GM19043 (cell line): Measurements from ENCODE around the gene KCNE4.

Experiments
- ATAC-seq: cut with Tn5 transposase; IDR thresholded peaks from one replicate; pipeline ENCODE4 v1.9.1; 2021; ENCODE audit warnings: low read depth; ENCODE audit not compliant: unreplicated experiment

The KCNE4 gene, protein sequence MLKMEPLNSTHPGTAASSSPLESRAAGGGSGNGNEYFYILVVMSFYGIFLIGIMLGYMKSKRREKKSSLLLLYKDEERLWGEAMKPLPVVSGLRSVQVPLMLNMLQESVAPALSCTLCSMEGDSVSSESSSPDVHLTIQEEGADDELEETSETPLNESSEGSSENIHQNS

DNA sequence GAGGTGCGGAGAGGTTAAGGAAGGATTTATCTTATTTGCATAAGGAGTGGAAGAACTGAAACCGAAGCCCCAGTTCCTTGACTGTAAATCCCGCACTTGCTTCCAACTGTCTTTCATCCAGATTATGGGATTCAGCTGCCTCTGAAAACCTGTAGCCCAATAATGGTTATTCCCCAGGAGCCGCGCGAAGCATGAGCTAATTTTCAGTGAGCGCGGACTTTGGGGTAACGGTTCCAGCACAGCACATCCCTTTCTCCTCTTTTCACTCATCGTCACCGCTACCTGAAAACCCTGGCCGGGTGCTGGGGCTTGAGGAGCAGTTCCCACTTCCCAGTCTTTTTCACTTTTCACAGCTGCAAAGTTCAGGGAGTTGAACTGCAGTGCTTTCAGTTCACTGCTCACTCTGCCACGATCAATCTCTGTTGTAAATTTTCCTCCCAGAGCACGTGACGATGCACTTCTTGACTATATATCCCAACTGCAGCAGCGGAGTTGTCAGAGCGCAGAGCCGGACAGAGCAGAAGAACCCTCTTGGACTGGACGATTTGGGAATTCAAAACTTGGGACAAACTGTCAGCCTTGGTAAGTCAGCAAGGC lies at the start of gene KCNE4:
Gene KCNE4, plus strand, starts transcription at position 498 of the 597 bp plus-strand sequence. CDS start 641 bp downstream, outside the sequence.
- ATAC-seq = no peak

DNA sequence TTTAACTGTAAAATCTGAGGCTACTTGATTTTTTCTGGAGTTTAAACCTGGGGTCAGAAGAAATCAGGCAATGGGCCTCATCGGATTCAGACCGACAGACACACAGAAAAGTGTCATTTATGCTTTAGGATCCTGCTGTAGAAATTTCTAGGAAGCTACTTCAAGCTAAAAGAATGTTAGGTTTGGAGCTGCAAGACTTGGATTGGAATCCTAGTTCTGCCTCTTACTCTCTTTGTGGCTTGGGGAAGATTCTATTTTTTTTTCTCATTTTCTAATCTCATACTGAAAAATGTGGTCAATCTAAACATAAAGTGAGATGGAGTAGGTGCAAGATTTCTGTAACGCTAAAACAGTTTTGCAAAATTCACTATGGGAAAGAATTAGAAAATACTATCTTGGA lies 48.8 kb upstream of the KCNE4 start:
- no peak for ATAC-seq

DNA sequence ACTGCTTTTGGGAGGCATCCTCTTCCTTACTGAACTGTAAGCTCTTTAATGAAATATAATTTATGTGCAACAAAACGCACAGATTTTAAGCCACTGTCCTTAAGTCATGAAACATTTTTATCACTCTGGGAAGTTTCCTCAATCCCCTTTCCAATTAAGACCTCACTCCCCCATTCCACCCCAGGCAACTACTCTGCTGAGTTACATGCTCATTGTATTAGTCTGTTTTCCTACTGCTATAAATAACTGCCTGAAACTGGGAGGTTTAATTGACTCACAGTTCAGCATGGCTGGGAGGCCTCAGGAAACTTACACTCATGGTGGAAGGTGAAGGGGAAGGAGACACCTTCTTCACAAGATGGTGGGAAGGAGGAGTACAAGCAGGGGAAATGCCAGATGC lies 46.5 kb upstream of the KCNE4 start:
- ATAC-seq = no peak

DNA sequence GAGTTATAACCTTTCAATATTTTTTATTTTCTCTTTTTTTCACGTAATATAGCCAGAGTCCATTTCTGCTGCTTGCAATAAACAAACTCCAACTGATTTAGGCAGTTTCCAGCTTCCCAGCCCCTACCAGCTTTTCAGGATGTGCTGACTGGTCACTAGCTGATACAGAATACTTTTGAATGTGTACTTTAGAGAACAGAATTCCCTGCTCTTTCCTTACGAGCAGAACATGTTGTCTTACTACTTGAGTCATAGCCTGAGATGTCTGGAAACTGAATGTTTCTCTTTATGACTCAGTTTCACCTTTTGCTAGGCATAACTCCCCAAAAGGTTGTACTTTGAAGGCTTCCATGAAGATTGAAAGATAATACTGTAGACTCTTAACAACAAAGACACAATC lies 44.5 kb upstream of the KCNE4 start:
- ATAC-seq = no peak

DNA sequence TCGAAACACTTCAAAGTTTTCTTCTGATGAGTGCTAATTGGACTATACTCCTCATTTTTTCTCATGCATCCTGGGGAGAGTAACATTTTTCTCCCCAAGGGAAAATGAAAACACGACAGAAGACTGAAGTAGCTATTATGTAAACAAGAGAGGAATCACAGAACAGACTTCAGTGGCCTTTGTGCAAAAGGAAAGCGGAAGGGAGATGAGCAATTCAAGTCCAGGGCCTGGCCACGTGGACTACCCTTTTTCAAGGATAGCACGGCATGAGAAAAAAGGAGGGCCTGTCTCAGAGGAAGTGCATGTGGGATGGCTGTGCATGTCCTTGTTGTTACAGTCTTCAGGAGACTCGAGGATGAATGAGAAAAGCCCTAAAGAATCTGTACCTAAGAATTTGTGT lies 43.8 kb upstream of the KCNE4 start:
- no peak for ATAC-seq

DNA sequence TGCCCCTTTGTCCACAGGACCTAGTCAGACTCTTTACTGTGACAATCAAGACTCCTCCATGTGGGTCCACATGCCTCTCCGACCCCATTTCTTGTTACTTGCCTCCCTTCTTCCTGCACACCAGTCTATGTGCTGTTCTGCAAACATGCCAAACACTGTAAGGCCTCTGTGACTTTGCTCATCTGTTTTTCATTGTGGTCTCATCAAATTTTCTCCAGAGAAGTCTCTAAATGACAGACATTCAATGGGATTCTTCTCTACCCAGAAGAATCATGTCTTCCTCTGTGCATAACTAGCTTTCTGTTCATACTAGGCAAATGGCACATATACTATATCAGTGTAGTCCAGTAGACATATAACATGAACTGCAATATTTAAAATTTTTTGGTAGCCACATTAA lies 43.0 kb upstream of the KCNE4 start:
- no peak for ATAC-seq

DNA sequence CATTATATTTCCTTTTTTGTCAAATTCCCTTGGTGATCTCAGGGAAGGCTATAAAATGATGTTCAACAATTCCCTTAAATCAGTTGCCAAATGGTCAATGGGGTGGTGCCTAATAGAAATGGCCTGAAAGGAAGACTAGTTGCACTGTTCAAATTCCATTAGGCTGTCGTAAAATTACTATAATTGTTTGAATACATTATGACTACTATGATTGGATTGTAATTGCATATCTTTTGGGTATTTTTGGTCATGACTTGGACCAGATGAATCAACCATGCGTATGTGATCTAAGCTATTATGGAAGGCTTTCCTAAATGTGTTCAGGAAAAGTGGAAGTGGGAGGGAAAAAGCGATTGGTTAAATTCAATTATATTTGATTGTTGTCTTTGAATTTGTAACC lies 41.3 kb upstream of the KCNE4 start:
- ATAC-seq = no peak

DNA sequence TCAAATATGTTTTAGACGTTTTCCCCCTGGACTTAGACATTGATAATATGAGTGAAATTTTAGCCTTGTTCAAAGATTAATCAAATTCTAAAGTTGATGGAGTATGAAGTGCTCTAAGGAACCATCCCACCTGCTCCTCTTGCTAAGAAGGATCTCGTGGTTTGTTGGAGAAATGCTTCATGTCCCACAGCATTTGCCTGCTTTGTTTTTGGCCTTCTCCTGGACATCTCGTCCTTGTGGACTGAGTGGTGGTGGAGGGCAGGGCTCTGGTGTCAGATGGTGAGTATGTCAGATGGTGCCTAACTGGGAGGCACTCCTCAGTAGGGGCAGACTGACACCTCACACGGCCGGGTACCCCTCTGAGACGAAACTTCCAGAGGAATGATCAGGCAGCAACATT lies 39.7 kb upstream of the KCNE4 start:
- ATAC-seq = no peak

DNA sequence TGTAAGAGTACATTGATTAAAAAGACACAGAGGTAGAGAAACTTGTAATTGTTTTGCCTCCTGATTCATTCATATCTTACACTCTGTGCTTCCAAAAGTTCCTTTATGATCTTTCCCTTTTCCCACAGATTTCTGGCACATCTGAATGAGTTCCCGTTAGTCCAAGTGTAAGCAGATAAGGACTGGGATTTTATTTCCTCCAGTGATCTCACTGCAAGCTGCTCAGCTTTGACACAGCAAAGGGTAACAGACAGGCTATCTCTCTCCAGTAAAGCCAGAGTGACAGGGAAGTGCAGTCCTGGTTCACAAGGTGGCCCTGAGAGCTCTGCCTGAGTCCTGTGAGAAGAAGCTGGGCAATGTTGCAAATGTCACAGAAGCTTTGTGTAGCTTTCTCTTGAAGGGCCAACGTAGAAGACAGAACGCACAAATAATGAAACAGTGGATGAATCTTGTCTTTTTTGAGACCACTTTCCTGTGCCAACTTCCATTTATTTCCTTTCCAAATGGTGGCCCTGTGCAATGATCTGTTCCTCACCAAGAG lies 32.5 kb upstream of the KCNE4 start:
- ATAC-seq = no peak

DNA sequence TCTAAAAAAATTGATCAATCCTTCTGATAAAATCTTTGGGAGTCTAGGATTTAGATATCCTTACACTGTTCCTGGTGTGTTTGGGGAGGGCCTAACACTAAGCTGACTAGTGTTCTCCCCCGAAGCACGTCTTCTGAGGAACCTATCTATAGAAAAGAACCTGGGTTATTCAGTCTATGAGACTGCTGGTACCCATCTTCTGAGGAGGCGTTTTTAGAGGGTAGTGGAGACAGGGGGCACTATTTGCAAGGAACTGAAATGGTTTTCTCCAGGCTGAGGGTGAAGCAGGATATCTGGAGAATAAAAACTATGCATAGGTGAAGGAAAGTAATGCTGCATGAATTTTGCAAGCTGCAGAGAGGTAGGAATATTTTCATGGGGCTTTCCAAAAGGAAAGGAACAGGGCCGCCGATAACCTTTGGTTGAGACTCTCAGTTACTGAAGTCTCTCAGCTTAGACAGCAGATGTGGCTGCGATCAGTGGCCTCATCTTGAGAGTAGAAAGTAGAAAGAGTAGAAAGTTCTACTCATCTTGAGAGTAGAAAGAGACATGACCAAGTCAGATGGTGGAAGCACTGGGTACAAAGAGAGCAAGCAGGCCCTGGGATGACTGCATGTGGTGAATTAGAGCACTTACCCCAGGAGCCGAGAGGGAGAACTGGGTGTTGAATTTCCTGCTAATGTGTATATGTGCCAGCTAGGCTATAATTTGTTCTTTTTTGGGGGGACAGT lies 31.8 kb upstream of the KCNE4 start:
- ATAC-seq = no peak

DNA sequence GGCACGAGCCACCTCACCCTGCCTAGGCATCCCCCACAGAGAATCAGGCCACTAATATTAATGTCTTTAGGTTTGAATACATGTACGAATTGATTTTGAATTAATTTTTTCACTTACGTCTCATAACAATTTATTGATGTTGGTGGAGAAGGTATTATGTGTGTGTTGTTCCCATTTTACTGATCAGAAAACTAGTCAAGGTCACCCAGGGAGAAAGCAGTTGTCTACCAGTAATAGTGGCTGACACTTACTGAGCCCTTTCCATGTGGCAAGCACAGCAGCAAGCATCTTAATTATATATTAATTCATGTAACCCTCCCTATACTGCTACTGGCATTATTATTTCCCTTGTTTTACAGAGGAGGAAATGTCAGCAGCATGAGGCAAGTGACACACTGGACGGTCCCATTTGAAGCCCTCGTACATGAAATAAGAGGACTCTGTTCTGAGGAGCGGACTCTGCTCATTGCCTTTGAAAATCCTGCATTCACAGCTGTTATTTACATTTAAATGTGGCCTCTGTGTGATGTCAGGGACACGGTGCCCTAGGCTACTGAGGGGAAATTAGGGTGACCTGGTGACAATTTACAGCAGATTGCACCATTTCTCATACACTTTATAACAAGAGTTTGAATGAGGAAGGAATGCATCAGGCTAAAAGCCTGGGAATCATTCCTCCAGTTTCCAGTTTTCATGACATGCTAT lies 30.9 kb upstream of the KCNE4 start:
- no peak for ATAC-seq

DNA sequence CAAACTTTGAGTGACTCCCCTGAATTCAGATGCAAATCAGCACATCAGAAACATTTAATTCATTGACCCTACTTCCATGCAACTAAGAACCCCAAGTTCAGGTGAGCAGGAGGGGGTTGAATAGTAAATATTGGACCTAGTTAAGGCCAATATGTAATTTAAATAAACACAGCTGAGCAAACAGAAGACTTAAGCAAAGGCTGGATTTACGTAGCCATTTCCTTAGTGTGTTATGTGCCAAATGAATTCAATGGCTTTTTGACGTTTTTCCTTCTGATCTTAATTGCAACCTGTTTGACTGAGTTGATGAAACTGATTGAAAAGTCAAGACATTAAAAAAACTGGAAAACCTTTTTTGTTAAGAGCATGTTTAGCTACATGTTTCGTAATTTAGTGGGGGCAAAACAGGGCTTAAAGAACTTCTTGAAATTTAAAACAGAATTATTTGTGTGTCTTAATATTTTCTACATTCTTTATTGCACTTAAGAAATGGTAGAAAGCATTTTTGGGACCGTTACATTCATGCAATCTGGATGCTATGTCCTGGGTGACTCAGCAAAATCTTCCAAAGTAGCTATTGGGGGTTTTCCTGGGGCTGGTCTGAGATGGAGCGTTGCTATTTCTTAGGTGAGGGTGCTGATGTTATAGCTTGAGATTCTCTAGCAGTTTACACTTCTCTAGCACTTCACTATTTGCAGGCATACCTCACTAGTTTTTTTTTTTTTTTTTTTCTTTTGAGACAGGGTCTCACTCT lies 25.5 kb upstream of the KCNE4 start:
- ATAC-seq = no peak

DNA sequence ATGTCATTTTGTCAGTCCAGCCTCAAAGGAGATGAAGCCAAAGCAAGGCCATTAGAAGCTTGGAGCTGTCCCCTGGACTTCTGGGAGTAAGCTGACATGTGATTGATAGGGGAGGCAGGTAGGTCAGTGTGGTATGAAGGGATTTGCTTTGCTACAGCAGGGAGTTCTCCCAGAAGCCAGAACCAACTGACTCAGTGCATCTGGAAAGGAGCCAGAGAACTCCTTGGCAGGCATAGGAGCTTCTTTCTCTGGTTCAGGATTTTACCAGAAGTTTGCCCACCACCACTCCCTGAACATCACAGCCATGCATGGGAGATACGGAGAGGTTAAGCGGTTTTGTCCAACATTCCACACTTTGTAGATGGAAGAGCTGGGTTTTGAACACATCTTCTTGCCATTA lies 24.5 kb upstream of the KCNE4 start:
- no peak for ATAC-seq

DNA sequence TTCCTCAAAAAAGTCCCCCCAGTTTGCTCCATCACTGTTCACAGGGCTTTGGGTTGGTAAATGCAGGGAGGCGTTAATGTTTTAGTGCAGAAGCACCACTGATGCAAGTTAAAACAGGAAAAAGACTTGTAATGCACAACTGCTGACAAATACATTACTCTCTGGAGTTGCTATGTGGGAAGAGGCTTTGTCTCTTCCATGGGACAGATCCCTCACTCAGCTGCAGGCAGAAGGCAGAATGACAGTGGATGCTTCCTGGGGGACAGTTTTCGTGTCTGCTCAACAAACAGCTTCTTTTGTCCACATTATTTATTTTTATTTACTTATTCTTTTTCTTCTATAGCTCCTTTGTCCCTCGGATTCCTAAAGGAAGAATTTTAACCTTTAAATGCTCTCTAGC lies 22.7 kb upstream of the KCNE4 start:
- ATAC-seq = no peak

DNA sequence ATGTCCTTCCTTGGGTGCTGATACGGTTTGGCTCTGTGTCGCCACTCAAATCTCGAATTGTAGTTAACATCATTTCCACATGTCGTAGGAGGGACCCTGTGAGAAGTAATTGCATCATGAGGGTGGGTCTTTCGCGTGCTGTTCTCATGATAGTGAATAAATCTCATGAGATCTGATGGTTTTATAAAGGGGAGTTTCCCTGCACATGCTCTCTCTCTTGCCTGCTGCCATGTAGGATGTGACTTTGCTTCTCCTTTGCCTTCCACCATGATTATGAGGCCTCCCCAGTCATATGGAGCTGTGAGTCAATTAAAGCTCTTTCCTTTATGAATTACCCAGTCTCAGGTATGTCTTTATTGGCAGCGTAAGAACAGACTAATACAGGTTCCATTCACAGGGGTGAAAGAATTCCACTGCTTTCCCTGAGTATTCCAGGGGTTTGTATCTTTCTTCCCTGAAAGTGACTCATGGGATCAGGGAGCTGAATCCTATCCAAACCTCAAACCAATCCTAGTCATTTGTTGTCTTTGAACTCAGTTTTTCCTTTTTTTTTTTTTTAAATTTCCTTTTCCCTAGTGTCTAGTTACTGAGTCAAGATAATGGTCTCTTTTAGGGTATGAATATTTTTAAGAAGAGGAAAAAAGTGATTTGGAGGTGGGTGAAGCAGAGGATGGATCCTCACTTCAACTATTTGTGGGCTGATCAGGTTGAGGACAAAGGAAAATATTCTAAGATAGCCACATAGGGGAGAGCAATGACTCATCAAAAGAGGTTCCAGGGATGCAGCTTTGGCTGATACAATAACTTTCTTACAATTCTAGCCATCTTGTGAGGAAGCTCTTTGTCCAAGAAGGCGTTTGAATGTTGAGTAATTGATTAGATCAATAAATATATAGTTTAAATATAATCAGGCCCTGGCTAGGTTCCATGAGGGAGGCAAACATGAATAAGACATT lies 19.5 kb upstream of the KCNE4 start:
- ATAC-seq = no peak

DNA sequence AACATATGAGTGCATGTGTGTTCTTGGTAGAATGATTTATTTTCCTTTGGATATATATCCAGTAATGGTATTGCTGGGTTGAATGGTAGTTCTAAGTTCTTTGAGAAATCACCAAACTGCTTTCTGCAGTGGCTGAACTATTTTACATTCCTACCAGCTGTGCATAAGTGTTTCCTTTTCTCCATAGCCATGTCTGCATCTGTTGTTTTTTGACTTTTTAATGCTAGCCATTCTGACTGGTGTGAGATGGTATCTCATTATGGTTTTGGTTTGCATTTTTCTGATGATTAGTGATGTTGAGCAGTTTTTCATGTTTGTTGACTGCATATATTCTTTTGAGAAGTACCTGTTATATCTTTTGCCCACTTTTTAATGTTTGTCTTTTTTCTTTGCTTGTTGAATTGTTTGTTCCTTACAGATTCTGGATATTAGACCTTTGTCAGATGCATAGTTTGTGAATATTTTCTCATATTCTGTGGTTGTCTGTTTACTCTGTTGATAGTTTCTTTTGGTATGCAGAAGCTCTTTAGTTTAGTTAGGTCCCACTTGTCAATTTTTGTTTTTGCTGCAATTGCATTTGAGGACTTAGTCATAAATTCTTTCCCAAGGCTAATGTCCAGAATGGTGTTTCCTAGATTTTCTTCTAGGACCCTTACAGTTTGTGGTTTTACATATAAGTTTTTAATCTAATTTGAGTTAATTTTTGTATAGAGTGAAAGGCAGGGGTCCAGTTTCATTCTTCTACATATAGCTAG lies 17.6 kb upstream of the KCNE4 start:
- no peak for ATAC-seq

DNA sequence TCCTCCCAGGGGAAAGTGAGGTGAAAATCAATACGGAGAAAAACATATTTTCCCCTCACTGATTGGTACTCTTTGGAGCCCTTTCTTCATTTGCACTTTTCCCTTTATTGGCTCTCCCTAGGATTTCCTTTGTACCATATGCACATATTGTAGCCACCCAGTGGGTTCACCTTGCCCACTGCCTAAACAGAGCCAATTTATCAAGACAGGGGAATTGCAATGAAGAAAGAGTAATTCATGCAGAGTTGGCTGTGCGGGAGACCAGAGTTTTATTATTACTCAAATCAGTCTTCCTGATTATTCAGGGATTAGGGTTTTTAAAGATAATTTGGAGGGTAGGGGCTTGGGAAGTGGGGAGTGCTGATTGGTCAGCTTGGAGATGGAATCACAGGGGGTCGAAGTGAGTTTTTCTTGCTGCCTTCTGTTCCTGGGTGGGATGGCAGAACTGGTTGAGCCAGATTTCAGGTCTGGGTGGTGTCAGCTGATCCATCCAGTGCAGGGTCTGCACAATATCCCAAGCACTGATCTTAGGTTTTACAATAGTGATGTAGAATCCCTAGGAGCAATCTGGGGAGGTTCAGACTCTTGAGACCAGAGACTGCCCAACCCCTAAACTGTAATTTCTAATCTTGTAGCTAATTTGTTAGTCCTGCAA lies 15.1 kb upstream of the KCNE4 start:
- ATAC-seq = no peak

DNA sequence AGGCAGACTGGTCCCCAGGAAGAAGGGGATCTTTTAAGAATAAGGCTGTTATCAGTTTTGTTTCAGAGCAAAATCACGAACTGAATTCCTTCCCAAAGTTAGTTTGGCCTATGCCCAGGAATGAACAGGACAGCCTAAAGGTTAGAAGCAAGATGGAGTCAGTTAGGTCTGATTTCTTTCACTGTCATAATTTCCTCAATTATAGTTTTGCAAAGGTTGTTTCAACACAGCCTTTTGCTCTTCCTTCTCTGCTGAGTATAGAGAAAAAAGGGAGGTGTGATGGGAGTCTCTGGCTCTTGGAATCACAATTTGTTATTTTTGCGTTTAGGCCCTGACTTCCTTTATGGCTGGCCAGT lies 14.6 kb upstream of the KCNE4 start:
- ATAC-seq = no peak
